Left cardiac atrium (tissue), 4 donors: ENCODE results near the gene CELF2. TPM values are rescaled to one million over a fixed set of nuclear protein-coding genes. Genes with fewer than 3 reads are reported as not detected.

Source experiments
- ATAC-seq, 2 donors: fragments of 200-7000 bp; cut with Tn5 transposase; one replicate each; pipeline ENCODE4 v1.9.1; 2020; ENCODE audit warnings: mild to moderate bottlenecking in 2 of 2, moderate library complexity in 2 of 2
- DNase-seq: peaks from one replicate; pipeline ENCODE4 v3.0.0-alpha.2; 2020
- intact Hi-C, 2 donors: fragments of 100-400 bp; cut with DNase I; formaldehyde crosslinking; loops; one replicate each; pipeline versions ENCODE4 v1.14.1 to v1.15.1; 2022 to 2023
- total RNA-seq, 2 donors: library from RNA; stranded (reverse); fragmentation: NEBNext Ultra II Directional; extraction: Animal tissue kit (Norgen Biotek cat#: 25700); gene quantifications; one replicate each; pipeline ENCODE4 v1.2.1, GENCODE V29; 2021
- donor health status: DM: no; HTN: yes; CAD: no.
- donor health status: DM: no; HTN: yes; CAD: no; lungs with severe emphysema.
- donor health status: DM: yes; HTN: yes; CAD: no.
- donor health status: Dilated cardiomyopathy.

CELF2 gene
- total RNA-seq, 2 donors from 2014 or later: 68.4 to 72.5 TPM

- intact Hi-C loops: no loop called here
- DNase-seq (peak; percentile 50), ATAC-seq (peak; percentile 60 to 80)
These were observed 174.8 kb downstream of the CELF2 start for GRCh38 chr10:11192304-11193000.

- ATAC-seq (no peak), DNase-seq (no peak)
- intact Hi-C loops: no loop called here
These were observed 175.4 kb downstream of the CELF2 start for GRCh38 chr10:11193001-11193551.

GRCh38 chr10:11194859-11195586, 177.4 kb downstream of the CELF2 start:
- intact Hi-C loops: no loop called here
- no peak for DNase-seq

GRCh38 chr10:11195623-11196022, 178.0 kb downstream of the CELF2 start:
- ATAC-seq (no peak), DNase-seq (no peak)
- intact Hi-C loops: no loop called here

More at GRCh38 chr10:11194859-11195586, 177.4 kb downstream of the CELF2 start:
- peak; percentile 27 to 42 for ATAC-seq

- intact Hi-C loops: no loop called here
- peak; percentile 78 to 83 for ATAC-seq
- peak; percentile 53 for DNase-seq
These were observed 179.6 kb downstream of the CELF2 start for GRCh38 chr10:11197266-11197712.

- intact Hi-C loops: no loop called here
- no peak for DNase-seq
These were observed 180.2 kb downstream of the CELF2 start for GRCh38 chr10:11197878-11198277.

GRCh38 chr10:11201911-11202310, 184.2 kb downstream of the CELF2 start:
- ATAC-seq (no peak), DNase-seq (no peak)
- intact Hi-C loops: no loop called here

More at GRCh38 chr10:11197878-11198277, 180.2 kb downstream of the CELF2 start:
- ATAC-seq: no peak

- ATAC-seq: no peak
- intact Hi-C loops: no loop called here
- DNase-seq: no peak
These were observed 186.8 kb downstream of the CELF2 start for GRCh38 chr10:11204351-11204942.

- no peak for DNase-seq
- intact Hi-C loops: no loop called here
- ATAC-seq: peak in 1 of 2 donors; percentile 49
These were observed 187.5 kb downstream of the CELF2 start for GRCh38 chr10:11205030-11205772.

GRCh38 chr10:11206676-11207559, 189.2 kb downstream of the CELF2 start:
- intact Hi-C loops: no loop called here
- no peak for DNase-seq
- no peak for ATAC-seq

GRCh38 chr10:11207560-11207844, 189.8 kb downstream of the CELF2 start:
- intact Hi-C loops: no loop called here
- DNase-seq (no peak), ATAC-seq (no peak)

- DNase-seq (no peak), ATAC-seq (no peak)
- intact Hi-C loops: no loop called here
These were observed 190.6 kb downstream of the CELF2 start for GRCh38 chr10:11208243-11208642.

GRCh38 chr10:11208908-11209829, 191.5 kb downstream of the CELF2 start:
- DNase-seq (no peak), ATAC-seq (no peak)
- intact Hi-C loops: no loop called here

GRCh38 chr10:11209830-11210181, 192.1 kb downstream of the CELF2 start:
- ATAC-seq (no peak), DNase-seq (no peak)
- intact Hi-C loops: no loop called here

GRCh38 chr10:11210211-11210922, 192.7 kb downstream of the CELF2 start:
- intact Hi-C loops: no loop called here
- ATAC-seq: peak in 1 of 2 donors; percentile 33
- no peak for DNase-seq

GRCh38 chr10:11212288-11213085, 194.8 kb downstream of the CELF2 start:
- ATAC-seq (no peak), DNase-seq (no peak)
- intact Hi-C loops: no loop called here
